ENCODE measurements around the gene NDOR1.

Gene NDOR1

DNA sequence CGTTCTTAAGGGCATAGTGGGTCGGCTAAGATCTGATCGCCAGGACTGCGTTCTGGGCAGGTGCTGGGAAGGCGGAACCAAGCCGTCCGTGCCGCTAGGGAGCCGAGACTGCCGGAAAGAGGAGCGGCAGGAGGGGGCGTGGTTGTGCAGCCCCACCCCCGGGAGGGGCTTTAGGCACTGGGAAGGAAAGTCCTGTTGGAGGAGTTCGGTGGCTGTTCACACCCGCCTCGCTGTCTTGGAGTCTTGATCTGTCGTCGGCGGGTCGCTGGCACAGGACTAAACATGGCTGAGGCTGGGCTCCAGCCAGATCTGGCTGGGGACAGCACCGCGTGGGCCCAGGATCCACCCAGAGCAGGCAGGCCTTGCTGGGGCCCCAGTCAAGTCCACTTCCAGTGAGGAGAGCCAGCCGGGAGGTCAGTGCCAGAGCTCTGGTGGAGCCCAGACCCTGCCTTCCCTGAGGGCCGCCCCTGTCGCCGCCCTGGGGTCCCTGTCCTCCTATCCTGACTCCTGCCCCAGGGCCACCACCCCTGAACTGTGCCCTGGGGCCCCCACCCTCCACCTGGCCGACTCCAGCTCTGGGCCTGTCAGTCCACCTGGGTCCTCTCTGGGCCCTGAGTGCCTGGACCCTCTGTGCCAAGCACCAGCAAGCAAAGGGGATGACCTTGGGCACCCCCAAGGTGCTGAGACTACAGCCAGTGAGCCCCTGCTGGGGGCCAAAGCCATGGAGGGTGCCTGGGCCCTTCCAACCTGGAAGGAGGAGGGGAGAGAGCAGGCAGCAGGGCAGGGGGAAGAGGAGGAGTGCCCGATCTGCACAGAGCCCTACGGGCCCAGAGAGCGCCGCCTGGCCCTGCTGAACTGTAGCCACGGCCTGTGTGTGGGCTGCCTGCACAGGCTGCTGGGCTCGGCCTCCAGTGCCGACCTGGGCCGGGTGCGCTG, 12.0 kb downstream of the NDOR1 start:
- Histone ChIP-seq H2AFZ (ENCODE audit: low read length) (no peak overlapping the region), H4K20me1 (ENCODE audit: insufficient read depth, low read length, poor library complexity, severe bottlenecking) (no peaks in the 10 kb centered on the region), H3K79me2 (ENCODE audit: insufficient read depth, low read length) (no peaks in the 10 kb centered on the region), H3K9ac (ENCODE audit: low read depth, low read length, poor library complexity, severe bottlenecking) (no peak overlapping the region), H3K9me3 (ENCODE audit: insufficient read depth, low read depth, low read length) (no peaks in the 10 kb centered on the region), H3K36me3 (ENCODE audit: insufficient read depth, low read length) (no peaks in the 10 kb centered on the region), H3K9me2 (replicated peaks; ENCODE audit: low read depth, low read length) (no peaks in the 10 kb centered on the region), H3K4me3 (ENCODE audit: low read length, poor library complexity, severe bottlenecking) (no peak overlapping the region), H3F3A (ENCODE audit: low read depth) (no peaks in the 10 kb centered on the region), H3K4me1 (ENCODE audit: insufficient read depth, low read length, poor library complexity, severe bottlenecking) (peaks cover 1% of the 10 kb centered on the region), H3K4me2 (ENCODE audit: low read depth, low read length, poor library complexity, severe bottlenecking) (no peak overlapping the region), H3K27me3 (ENCODE audit: insufficient read depth, low read length, poor library complexity, severe bottlenecking) (no peaks in the 10 kb centered on the region)
- no peak for TF ChIP-seq EZH2phosphoT487 (IDR thresholded peaks at IDR 0.05; ENCODE audit: borderline replicate concordance)
- TF ChIP-seq, protein P1, sequence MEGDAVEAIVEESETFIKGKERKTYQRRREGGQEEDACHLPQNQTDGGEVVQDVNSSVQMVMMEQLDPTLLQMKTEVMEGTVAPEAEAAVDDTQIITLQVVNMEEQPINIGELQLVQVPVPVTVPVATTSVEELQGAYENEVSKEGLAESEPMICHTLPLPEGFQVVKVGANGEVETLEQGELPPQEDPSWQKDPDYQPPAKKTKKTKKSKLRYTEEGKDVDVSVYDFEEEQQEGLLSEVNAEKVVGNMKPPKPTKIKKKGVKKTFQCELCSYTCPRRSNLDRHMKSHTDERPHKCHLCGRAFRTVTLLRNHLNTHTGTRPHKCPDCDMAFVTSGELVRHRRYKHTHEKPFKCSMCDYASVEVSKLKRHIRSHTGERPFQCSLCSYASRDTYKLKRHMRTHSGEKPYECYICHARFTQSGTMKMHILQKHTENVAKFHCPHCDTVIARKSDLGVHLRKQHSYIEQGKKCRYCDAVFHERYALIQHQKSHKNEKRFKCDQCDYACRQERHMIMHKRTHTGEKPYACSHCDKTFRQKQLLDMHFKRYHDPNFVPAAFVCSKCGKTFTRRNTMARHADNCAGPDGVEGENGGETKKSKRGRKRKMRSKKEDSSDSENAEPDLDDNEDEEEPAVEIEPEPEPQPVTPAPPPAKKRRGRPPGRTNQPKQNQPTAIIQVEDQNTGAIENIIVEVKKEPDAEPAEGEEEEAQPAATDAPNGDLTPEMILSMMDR (conservative IDR thresholded peaks at IDR 0.05; ENCODE audit: low read length): no peak

DNA sequence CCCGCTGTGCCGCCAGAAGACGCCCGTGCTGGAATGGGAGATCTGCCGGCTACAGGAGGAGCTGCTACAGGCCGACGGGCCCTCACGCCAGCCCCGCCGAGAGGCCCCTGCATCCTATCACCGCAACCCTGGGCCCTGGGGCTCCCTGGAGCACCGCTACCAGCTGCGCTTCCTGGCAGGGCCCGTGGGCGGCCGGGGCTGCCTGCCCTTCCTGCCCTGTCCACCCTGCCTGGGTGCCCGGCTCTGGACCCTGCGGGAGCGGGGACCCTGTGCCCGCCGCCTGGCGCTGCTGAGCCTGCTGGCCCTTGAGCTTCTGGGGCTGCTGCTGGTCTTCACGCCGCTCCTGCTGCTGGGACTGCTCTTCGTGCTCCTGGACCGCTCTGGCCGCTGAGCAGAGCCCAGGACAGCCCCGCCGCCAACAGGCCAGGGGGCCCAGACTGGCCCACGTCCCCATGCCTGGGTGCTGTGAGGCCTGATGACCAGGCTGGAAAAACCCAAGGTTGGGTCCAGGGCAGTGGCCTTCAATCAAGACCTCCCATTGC, 12.8 kb downstream of the NDOR1 start:
- Histone ChIP-seq H3K4me3 (ENCODE audit: low read length, poor library complexity, severe bottlenecking) (no peak overlapping the region), H3K9me2 (replicated peaks; ENCODE audit: low read depth, low read length) (no peaks in the 10 kb centered on the region), H3K4me2 (ENCODE audit: low read depth, low read length, poor library complexity, severe bottlenecking) (no peak overlapping the region), H3K9me3 (ENCODE audit: insufficient read depth, low read depth, low read length) (no peaks in the 10 kb centered on the region), H3K4me1 (ENCODE audit: insufficient read depth, low read length, poor library complexity, severe bottlenecking) (peaks cover 7% of the 10 kb centered on the region), H3K36me3 (ENCODE audit: insufficient read depth, low read length) (no peaks in the 10 kb centered on the region), H4K20me1 (ENCODE audit: insufficient read depth, low read length, poor library complexity, severe bottlenecking) (no peaks in the 10 kb centered on the region), H3F3A (ENCODE audit: low read depth) (no peaks in the 10 kb centered on the region), H2AFZ (ENCODE audit: low read length) (no peak overlapping the region), H3K9ac (ENCODE audit: low read depth, low read length, poor library complexity, severe bottlenecking) (no peak overlapping the region), H3K27me3 (ENCODE audit: insufficient read depth, low read length, poor library complexity, severe bottlenecking) (no peaks in the 10 kb centered on the region), H3K79me2 (ENCODE audit: insufficient read depth, low read length) (no peaks in the 10 kb centered on the region)
- no peak for TF ChIP-seq EZH2phosphoT487 (IDR thresholded peaks at IDR 0.05; ENCODE audit: borderline replicate concordance)
- TF ChIP-seq, protein P1 (conservative IDR thresholded peaks at IDR 0.05; ENCODE audit: low read length): no peak

DNA sequence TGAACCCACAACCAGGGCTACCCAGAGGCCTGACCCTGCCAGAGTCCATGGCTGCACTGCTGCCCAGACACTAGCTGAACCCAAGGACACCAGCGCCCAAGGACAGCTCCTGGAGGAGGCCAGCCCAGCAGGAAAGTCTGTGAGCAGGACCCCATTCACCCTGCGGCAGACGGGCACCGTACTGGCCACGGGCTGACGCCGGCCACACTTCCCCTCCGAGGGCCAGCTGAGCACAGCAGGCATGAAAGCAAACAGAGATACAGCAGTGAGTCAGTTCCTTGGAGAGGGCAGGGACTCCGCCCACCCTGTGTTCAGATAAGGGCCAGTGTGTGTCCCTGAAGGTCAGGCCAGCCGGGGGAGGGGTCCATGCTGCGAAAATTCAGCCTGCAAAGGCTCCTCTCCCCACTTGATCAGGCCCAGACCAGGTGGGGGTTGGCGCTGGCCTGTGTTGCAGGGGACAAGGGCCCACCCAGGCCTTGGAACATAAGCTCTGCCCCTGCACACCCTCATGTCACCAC, 13.3 kb downstream of the NDOR1 start:
- H3K36me3 ChIP-seq (ENCODE audit: insufficient read depth, low read length): no peaks in the 10 kb centered on the region
- no peaks in the 10 kb centered on the region for H3K9me2 ChIP-seq (replicated peaks; ENCODE audit: low read depth, low read length)
- H3K9me3 ChIP-seq (ENCODE audit: insufficient read depth, low read depth, low read length): no peaks in the 10 kb centered on the region
- H3F3A ChIP-seq (ENCODE audit: low read depth): no peaks in the 10 kb centered on the region
- no peaks in the 10 kb centered on the region for H3K27me3 ChIP-seq (ENCODE audit: insufficient read depth, low read length, poor library complexity, severe bottlenecking)
- no peak overlapping the region for H3K4me2 ChIP-seq (ENCODE audit: low read depth, low read length, poor library complexity, severe bottlenecking)
- H3K4me1 ChIP-seq (ENCODE audit: insufficient read depth, low read length, poor library complexity, severe bottlenecking): peaks cover 8% of the 10 kb centered on the region
- no peak overlapping the region for H3K4me3 ChIP-seq (ENCODE audit: low read length, poor library complexity, severe bottlenecking)
- TF ChIP-seq EZH2phosphoT487 (IDR thresholded peaks at IDR 0.05; ENCODE audit: borderline replicate concordance): no peak
- TF ChIP-seq, protein P1 (conservative IDR thresholded peaks at IDR 0.05; ENCODE audit: low read length): no peak
- no peak overlapping the region for H3K9ac ChIP-seq (ENCODE audit: low read depth, low read length, poor library complexity, severe bottlenecking)
- H3K79me2 ChIP-seq (ENCODE audit: insufficient read depth, low read length): no peaks in the 10 kb centered on the region
- no peaks in the 10 kb centered on the region for H4K20me1 ChIP-seq (ENCODE audit: insufficient read depth, low read length, poor library complexity, severe bottlenecking)
- H2AFZ ChIP-seq (ENCODE audit: low read length): no peak overlapping the region

Measured in Loucy (cell line).